Mesenchymal stem cell (in vitro differentiated cells and primary cell): ENCODE measurements around the gene KRT6C.
"Not testable (repeated sequence)": the region's sequence is repeated elsewhere in the genome, so short reads cannot be mapped to it uniquely, and the experiment has no call there.

ENCODE experiments used
- DNase-seq: peaks from one replicate; pipeline ENCODE4 v3.0.0-alpha.2; 2013
- H2AFZ ChIP-seq: one replicate; pipeline ENCODE4 v1.6.1; 2013; ENCODE audit warnings: low read depth, mild to moderate bottlenecking, control low read depth, inconsistent platforms, low read length, moderate library complexity
- H2AK5ac ChIP-seq: 2 replicates; pipeline ENCODE4 v1.6.1; 2013; ENCODE audit warnings: low read length, moderate library complexity, mild to moderate bottlenecking, inconsistent platforms; ENCODE audit not compliant: severe bottlenecking
- H2BK120ac ChIP-seq: one replicate; pipeline ENCODE4 v1.6.1; 2013; ENCODE audit warnings: low read depth, mild to moderate bottlenecking, inconsistent platforms, low read length, moderate library complexity
- H2BK12ac ChIP-seq, 2 experiments: one replicate each; pipeline ENCODE4 v1.6.1; 2013; ENCODE audit warnings: inconsistent platforms in 2 of 2, low read length in 2 of 2, mild to moderate bottlenecking in 2 of 2, moderate library complexity in 2 of 2, control low read depth in 1 of 2
- H2BK15ac ChIP-seq: one replicate; pipeline ENCODE4 v1.6.1; 2013; ENCODE audit warnings: mild to moderate bottlenecking, low read depth, inconsistent platforms; ENCODE audit not compliant: poor library complexity, severe bottlenecking
- H2BK5ac ChIP-seq: 2 replicates; pipeline ENCODE4 v1.6.1; 2013; ENCODE audit warnings: low read depth, mild to moderate bottlenecking, low read length, control low read depth, inconsistent platforms; ENCODE audit not compliant: poor library complexity, severe bottlenecking
- H3K14ac ChIP-seq, 2 experiments: one replicate each; pipeline ENCODE4 v1.6.1; 2013; ENCODE audit warnings: inconsistent platforms in 2 of 2, low read length in 2 of 2, control low read depth in 1 of 2, mild to moderate bottlenecking in 1 of 2, moderate library complexity in 1 of 2
- H3K18ac ChIP-seq, 2 experiments: one replicate each; pipeline ENCODE4 v1.6.1; 2013; ENCODE audit warnings: inconsistent platforms in 2 of 2, low read length in 2 of 2, control low read depth in 1 of 2, low read depth in 1 of 2, mild to moderate bottlenecking in 1 of 2
- H3K23ac ChIP-seq, 2 experiments: one replicate each; pipeline ENCODE4 v1.6.1; 2013; ENCODE audit warnings: inconsistent platforms in 2 of 2, low read length in 2 of 2, mild to moderate bottlenecking in 2 of 2, moderate library complexity in 2 of 2, control low read depth in 1 of 2
- H3K27ac ChIP-seq: 2 replicates; pipeline ENCODE4 v1.5.1; 2013; ENCODE audit warnings: mild to moderate bottlenecking, moderate library complexity, low read length, control low read depth, inconsistent platforms; ENCODE audit not compliant: poor library complexity, severe bottlenecking
- H3K27me3 ChIP-seq, 2 experiments: 2 replicates each; pipeline versions ENCODE4 v1.6.1 to v1.7.0; 2013; ENCODE audit warnings: low read length in 2 of 2, mild to moderate bottlenecking in 2 of 2, moderate library complexity in 2 of 2, control low read depth in 1 of 2, inconsistent platforms in 1 of 2; ENCODE audit not compliant: control insufficient read depth in 1 of 2, insufficient read depth in 1 of 2
- H3K36me3 ChIP-seq, 2 experiments: 2 replicates each; pipeline versions ENCODE4 v1.6.1 to v1.7.0; 2013; ENCODE audit warnings: low read length in 2 of 2, control low read depth in 1 of 2, inconsistent platforms in 1 of 2, low read depth in 1 of 2, mild to moderate bottlenecking in 1 of 2; ENCODE audit not compliant: insufficient read depth in 2 of 2, control insufficient read depth in 1 of 2
- H3K4ac ChIP-seq, 2 experiments: one replicate each; pipeline ENCODE4 v1.6.1; 2013; ENCODE audit warnings: inconsistent platforms in 2 of 2, low read length in 2 of 2, mild to moderate bottlenecking in 2 of 2, moderate library complexity in 2 of 2, control low read depth in 1 of 2, low read depth in 1 of 2
- H3K4me1 ChIP-seq: 2 replicates; pipeline ENCODE4 v1.6.1; 2013; ENCODE audit warnings: low read depth, low read length, control low read depth; ENCODE audit not compliant: control insufficient read depth, insufficient read depth
- H3K4me2 ChIP-seq: 2 replicates; pipeline ENCODE4 v1.6.1; 2013; ENCODE audit warnings: low read length, mild to moderate bottlenecking, inconsistent platforms; ENCODE audit not compliant: poor library complexity, severe bottlenecking
- H3K4me3 ChIP-seq, 2 experiments: 2 replicates each; pipeline versions ENCODE4 v1.5.1 to v1.7.0; 2013; ENCODE audit warnings: low read length in 2 of 2, mild to moderate bottlenecking in 2 of 2, control low read depth in 1 of 2, low read depth in 1 of 2; ENCODE audit not compliant: insufficient read depth in 1 of 2
- H3K79me1 ChIP-seq: replicated peaks from 2 replicates; pipeline ENCODE4 v1.6.1; 2013; ENCODE audit warnings: mild to moderate bottlenecking, control low read depth, low read length, inconsistent platforms; ENCODE audit not compliant: poor library complexity, severe bottlenecking
- H3K9ac ChIP-seq: 2 replicates; pipeline ENCODE4 v1.7.0; 2013; ENCODE audit warnings: mild to moderate bottlenecking, low read length, moderate library complexity
- H3K9me3 ChIP-seq: 2 replicates; pipeline ENCODE4 v1.7.0; 2013; ENCODE audit warnings: mild to moderate bottlenecking, low read length; ENCODE audit not compliant: control insufficient read depth
- H4K8ac ChIP-seq: one replicate; pipeline ENCODE4 v1.6.1; 2013; ENCODE audit warnings: inconsistent platforms, mild to moderate bottlenecking, low read length, moderate library complexity
- H4K91ac ChIP-seq: one replicate; pipeline ENCODE4 v1.6.1; 2013; ENCODE audit warnings: mild to moderate bottlenecking, low read length, inconsistent platforms
- WGBS: methylation state at CpG from one replicate; pipeline ENCODE4 v1.1.7; 2013; ENCODE audit warnings: mixed read lengths; 5-methylcytosine and 5-hydroxymethylcytosine counted together

The KRT6C gene

GRCh38 chr12:52492405-52492804 lies 18.8 kb upstream of the KRT6C start:
- not testable (repeated sequence) for H2BK15ac ChIP-seq, H2BK120ac ChIP-seq, H3K4me3 ChIP-seq, H3K4me1 ChIP-seq, H4K8ac ChIP-seq, H2AK5ac ChIP-seq, H2BK12ac ChIP-seq, H3K79me1 ChIP-seq, H3K9me3 ChIP-seq, H3K36me3 ChIP-seq, H3K4me2 ChIP-seq, H3K27ac ChIP-seq, H3K14ac ChIP-seq, H3K23ac ChIP-seq, H2BK5ac ChIP-seq, H4K91ac ChIP-seq, H2AFZ ChIP-seq, DNase-seq, H3K9ac ChIP-seq, H3K18ac ChIP-seq, H3K4ac ChIP-seq
- peaks cover 23 to 65% of the 10 kb centered on the region in 2 experiments for H3K27me3 ChIP-seq
- no CpG with 5 or more reads among the region's 6 CpGs for WGBS

- not testable (repeated sequence) for H4K8ac ChIP-seq, H3K9me3 ChIP-seq, H3K36me3 ChIP-seq, H3K18ac ChIP-seq, H3K23ac ChIP-seq, H3K14ac ChIP-seq, H3K4me1 ChIP-seq, H2AFZ ChIP-seq, H3K4me2 ChIP-seq, H2BK120ac ChIP-seq, H3K9ac ChIP-seq, H2BK5ac ChIP-seq, H3K79me1 ChIP-seq, DNase-seq, H3K4ac ChIP-seq, H3K4me3 ChIP-seq, H2BK15ac ChIP-seq, H3K27ac ChIP-seq, H2AK5ac ChIP-seq, H2BK12ac ChIP-seq, H4K91ac ChIP-seq
- WGBS, result 76% methylated on average over 8 of the region's 8 CpGs
- peaks cover 23 to 66% of the 10 kb centered on the region in 2 experiments for H3K27me3 ChIP-seq
Measured at GRCh38 chr12:52491495-52491894, 17.9 kb upstream of the KRT6C start.

GRCh38 chr12:52488736-52489135 lies 15.1 kb upstream of the KRT6C start:
- Histone ChIP-seq H3K14ac (no peak overlapping the region), H3K4me3 (no peak overlapping the region), H4K8ac (no peak overlapping the region), H2BK5ac (no peak overlapping the region), H2BK12ac (no peak overlapping the region), H3K4me1 (no peaks in the 10 kb centered on the region), H4K91ac (no peak overlapping the region), H3K27me3 (peaks cover 14 to 71% of the 10 kb centered on the region in 2 experiments), H3K9ac (no peak overlapping the region), H3K4ac (no peak overlapping the region), H3K23ac (no peak overlapping the region), H2BK120ac (no peak overlapping the region), H3K79me1 (no peaks in the 10 kb centered on the region), H3K18ac (no peak overlapping the region), H2BK15ac (no peak overlapping the region), H2AFZ (no peak overlapping the region), H3K27ac (no peak overlapping the region), H2AK5ac (no peak overlapping the region), H3K36me3 (no peaks in the 10 kb centered on the region), H3K9me3 (peaks cover 22% of the 10 kb centered on the region), H3K4me2 (no peak overlapping the region)
- no peak for DNase-seq

- not testable (repeated sequence) for H2BK5ac ChIP-seq, H3K18ac ChIP-seq, H3K4me1 ChIP-seq, H2BK12ac ChIP-seq, H3K79me1 ChIP-seq, H2AK5ac ChIP-seq, H3K4me3 ChIP-seq, H3K4me2 ChIP-seq, H4K91ac ChIP-seq, H3K9ac ChIP-seq, H3K14ac ChIP-seq, H3K27ac ChIP-seq, H3K23ac ChIP-seq, H4K8ac ChIP-seq, DNase-seq, H3K36me3 ChIP-seq, H2BK120ac ChIP-seq, H3K4ac ChIP-seq, H2BK15ac ChIP-seq, H2AFZ ChIP-seq
- H3K27me3 ChIP-seq, result peaks cover 8 to 70% of the 10 kb centered on the region in 2 experiments
- H3K9me3 ChIP-seq, result peaks cover 24% of the 10 kb centered on the region
- WGBS, result 78% methylated on average over 11 of the region's 15 CpGs
Measured at GRCh38 chr12:52487744-52488443, 14.3 kb upstream of the KRT6C start.
